HepG2 (cell line): ENCODE results near the gene TPR. TPM values are rescaled to one million over a fixed set of nuclear protein-coding genes. Genes with fewer than 3 reads are reported as not detected.

Experiments used
- HOXA3 ChIP-seq: sonication (generic); formaldehyde crosslinking; IDR thresholded peaks from 2 replicates; pipeline ENCODE4 v1.5.0; 2020; ENCODE audit warnings: missing genetic modification reagents
- KDM1A ChIP-seq: IDR thresholded peaks from 2 replicates; pipeline ENCODE4 v1.6.1; 2016; ENCODE audit warnings: missing compliant biosample characterization
- KLF16 ChIP-seq, 2 experiments: sonication (generic) in 1 of 2; formaldehyde crosslinking in 1 of 2; IDR thresholded peaks; 2 replicates each; pipeline versions ENCODE4 v1.6.1 to v1.8.0; 2016 to 2023; ENCODE audit warnings: missing genetic modification reagents in 2 of 2, missing compliant biosample characterization in 1 of 2
- KLF6 ChIP-seq: IDR thresholded peaks from 2 replicates; pipeline ENCODE4 v1.8.0; 2016; ENCODE audit warnings: missing biosample characterization, missing genetic modification reagents
- KMT2B ChIP-seq: IDR thresholded peaks from 2 replicates; pipeline ENCODE4 v1.6.1; 2016; ENCODE audit warnings: missing genetic modification reagents, missing compliant biosample characterization
- MEIS2 ChIP-seq: sonication (generic); formaldehyde crosslinking; IDR thresholded peaks from 2 replicates; pipeline ENCODE4 v1.9.0; 2021; ENCODE audit warnings: mild to moderate bottlenecking, missing genetic modification reagents
- PAX8 ChIP-seq: sonication (generic); formaldehyde crosslinking; IDR thresholded peaks from 2 replicates; pipeline ENCODE4 v1.8.0; 2022; ENCODE audit warnings: mild to moderate bottlenecking, missing genetic modification reagents, borderline replicate concordance
- TGIF2 ChIP-seq: IDR thresholded peaks from 2 replicates; pipeline ENCODE4 v1.6.1; 2016; ENCODE audit warnings: control low read depth, missing compliant biosample characterization
- ZBTB3 ChIP-seq: sonication (generic); formaldehyde crosslinking; IDR thresholded peaks from 2 replicates; pipeline ENCODE4 v1.4.0; 2020; ENCODE audit warnings: low read depth, mild to moderate bottlenecking, moderate library complexity, missing genetic modification reagents, borderline replicate concordance
- ZNF207 ChIP-seq: fragments of 450-650 bp; IDR thresholded peaks from 2 replicates; pipeline ENCODE4 v1.6.1; 2016; ENCODE audit warnings: antibody characterized with exemption, borderline replicate concordance
- ZNF225 ChIP-seq: sonication (generic); formaldehyde crosslinking; IDR thresholded peaks from 2 replicates; pipeline ENCODE4 v1.4.0; 2020; ENCODE audit warnings: mild to moderate bottlenecking, missing genetic modification reagents
- ZNF432 ChIP-seq: sonication (generic); formaldehyde crosslinking; IDR thresholded peaks from 2 replicates; pipeline ENCODE4 v1.5.0; 2020; ENCODE audit warnings: missing genetic modification reagents, mild to moderate bottlenecking, borderline replicate concordance
- ZNF737 ChIP-seq: sonication (generic); formaldehyde crosslinking; IDR thresholded peaks from 2 replicates; pipeline ENCODE4 v1.5.0; 2020; ENCODE audit warnings: missing genetic modification reagents, mild to moderate bottlenecking, borderline replicate concordance
- ZNF780A ChIP-seq: sonication (generic); formaldehyde crosslinking; IDR thresholded peaks from 2 replicates; pipeline ENCODE4 v1.8.0; 2022; ENCODE audit warnings: mild to moderate bottlenecking, missing genetic modification reagents, moderate library complexity
- polyA plus RNA-seq, 8 experiments: library from polyadenylated mRNA; depleted of rRNA in 3 of 8; stranded (reverse) in 7 of 8; unstranded in 1 of 8; fragments of >200 nt; fragmentation: Illumina TruSeq in 4 of 8; extraction: Trizol in 4 of 8; gene quantifications; 2 replicates each; pipeline versions ENCODE4 v1.2.1 to v1.2.3, GENCODE V29; 2011 to 2016; ENCODE audit warnings: low read depth in 4 of 8, missing spikeins in 1 of 8, mixed read lengths in 1 of 8; ENCODE audit not compliant: insufficient read depth in 1 of 8
- total RNA-seq, 5 experiments: library from RNA; depleted of rRNA; stranded (reverse); fragments of >200 nt; fragmentation: Illumina TruSeq; extraction: Trizol; gene quantifications; 2 replicates each; pipeline ENCODE4 v1.2.3, GENCODE V29; 2016; ENCODE audit warnings: low read depth in 1 of 5
- TF ChIP-seq, protein P1 (sequence below): IDR thresholded peaks from 2 replicates; pipeline ENCODE4 v1.6.1; 2016; ENCODE audit warnings: low read depth
- TF ChIP-seq, protein P2 (sequence below): IDR thresholded peaks from 2 replicates; pipeline ENCODE4 v1.6.1; 2016; ENCODE audit warnings: missing compliant biosample characterization, missing genetic modification reagents, borderline replicate concordance
- TF ChIP-seq, protein P3 (sequence below): sonication (generic); formaldehyde crosslinking; IDR thresholded peaks from 2 replicates; pipeline ENCODE4 v1.5.1; 2020; ENCODE audit warnings: missing genetic modification reagents, mild to moderate bottlenecking, borderline replicate concordance
- TF ChIP-seq, protein P4 (sequence below): sonication (generic); formaldehyde crosslinking; IDR thresholded peaks from 2 replicates; pipeline ENCODE4 v1.8.0; 2022; ENCODE audit warnings: missing genetic modification reagents, low read depth, mild to moderate bottlenecking, borderline replicate concordance
- TF ChIP-seq, protein P5 (sequence below): sonication (generic); formaldehyde crosslinking; IDR thresholded peaks from 2 replicates; pipeline ENCODE4 v1.4.0; 2020; ENCODE audit warnings: mild to moderate bottlenecking, missing genetic modification reagents
- TF ChIP-seq, protein P6 (sequence below): sonication (generic); formaldehyde crosslinking; IDR thresholded peaks from 2 replicates; pipeline ENCODE4 v1.8.0; 2022; ENCODE audit warnings: missing genetic modification reagents, mild to moderate bottlenecking, moderate library complexity, borderline replicate concordance

TPR gene
- total and polyA plus RNA-seq, 2 of the 13 experiments (the other 11 are each of a cell fraction or from before 2014, with no cell fraction given), result 78.9 to 81.7 TPM

DNA sequence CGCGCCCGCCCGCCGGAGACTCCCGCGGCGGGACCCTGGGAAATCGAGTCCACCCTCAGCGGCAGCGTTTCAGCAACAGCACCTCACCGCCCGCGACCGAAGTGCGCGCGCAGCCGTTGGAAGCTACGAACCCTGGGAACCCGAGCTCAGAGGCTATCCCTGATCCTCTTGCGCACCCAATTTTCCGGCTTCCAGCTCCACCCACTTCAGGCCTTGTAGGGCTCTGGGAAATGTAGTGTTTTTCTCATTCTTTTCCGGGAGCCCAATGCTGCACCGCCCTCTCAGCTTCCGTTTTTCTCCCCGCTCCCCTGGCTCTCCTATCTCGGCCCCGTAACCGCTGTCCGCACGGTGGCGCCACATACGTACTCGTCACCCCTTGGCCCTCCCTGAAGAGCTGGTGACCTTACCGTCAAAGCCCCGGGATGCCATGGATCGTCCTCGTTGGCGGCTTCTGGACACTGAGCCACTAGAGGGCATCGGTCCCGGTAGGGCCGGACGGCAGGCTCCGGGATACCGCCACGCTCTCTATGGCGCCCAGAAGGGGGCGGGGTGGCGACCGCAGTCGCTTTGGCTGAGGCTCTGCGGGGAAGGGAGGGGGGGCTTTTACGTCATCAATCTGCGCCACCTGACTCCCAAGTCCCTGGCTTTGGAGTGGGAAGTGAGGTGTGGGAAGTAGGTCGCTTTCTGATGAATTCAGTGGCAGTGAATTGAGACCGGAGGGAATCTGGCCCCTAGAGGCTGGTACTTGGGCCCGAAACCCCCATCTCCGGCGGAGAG, at the start of gene TPR, which contains the start of gene ODR4 (continued):
- TF ChIP-seq TGIF2 (CRISPR knock-in tag), result peak; percentile 55; the same call in 1 of the 2 replicates
- TF ChIP-seq PAX8, result no peak
- TF ChIP-seq, protein P1, sequence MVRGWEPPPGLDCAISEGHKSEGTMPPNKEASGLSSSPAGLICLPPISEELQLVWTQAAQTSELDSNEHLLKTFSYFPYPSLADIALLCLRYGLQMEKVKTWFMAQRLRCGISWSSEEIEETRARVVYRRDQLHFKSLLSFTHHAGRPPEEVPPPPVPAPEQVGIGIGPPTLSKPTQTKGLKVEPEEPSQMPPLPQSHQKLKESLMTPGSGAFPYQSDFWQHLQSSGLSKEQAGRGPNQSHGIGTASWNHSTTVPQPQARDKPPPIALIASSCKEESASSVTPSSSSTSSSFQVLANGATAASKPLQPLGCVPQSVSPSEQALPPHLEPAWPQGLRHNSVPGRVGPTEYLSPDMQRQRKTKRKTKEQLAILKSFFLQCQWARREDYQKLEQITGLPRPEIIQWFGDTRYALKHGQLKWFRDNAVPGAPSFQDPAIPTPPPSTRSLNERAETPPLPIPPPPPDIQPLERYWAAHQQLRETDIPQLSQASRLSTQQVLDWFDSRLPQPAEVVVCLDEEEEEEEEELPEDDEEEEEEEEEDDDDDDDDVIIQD, result 0 out of 2 replicates have a peak, but pooled peaks have one; percentile 42
- TF ChIP-seq, protein P2, sequence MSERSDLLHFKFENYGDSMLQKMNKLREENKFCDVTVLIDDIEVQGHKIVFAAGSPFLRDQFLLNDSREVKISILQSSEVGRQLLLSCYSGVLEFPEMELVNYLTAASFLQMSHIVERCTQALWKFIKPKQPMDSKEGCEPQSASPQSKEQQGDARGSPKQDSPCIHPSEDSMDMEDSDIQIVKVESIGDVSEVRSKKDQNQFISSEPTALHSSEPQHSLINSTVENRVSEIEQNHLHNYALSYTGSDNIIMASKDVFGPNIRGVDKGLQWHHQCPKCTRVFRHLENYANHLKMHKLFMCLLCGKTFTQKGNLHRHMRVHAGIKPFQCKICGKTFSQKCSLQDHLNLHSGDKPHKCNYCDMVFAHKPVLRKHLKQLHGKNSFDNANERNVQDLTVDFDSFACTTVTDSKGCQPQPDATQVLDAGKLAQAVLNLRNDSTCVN (CRISPR knock-in tag), result peak; percentile 34; the same call in 1 of the 2 replicates
- 0 out of 2 replicates have a peak, but pooled peaks have one; percentile 16 for TF ChIP-seq ZNF780A (CRISPR knock-in tag)
- TF ChIP-seq ZNF432 (CRISPR knock-in tag), result no peak
- no peak for TF ChIP-seq ZNF737
- TF ChIP-seq, protein P3, sequence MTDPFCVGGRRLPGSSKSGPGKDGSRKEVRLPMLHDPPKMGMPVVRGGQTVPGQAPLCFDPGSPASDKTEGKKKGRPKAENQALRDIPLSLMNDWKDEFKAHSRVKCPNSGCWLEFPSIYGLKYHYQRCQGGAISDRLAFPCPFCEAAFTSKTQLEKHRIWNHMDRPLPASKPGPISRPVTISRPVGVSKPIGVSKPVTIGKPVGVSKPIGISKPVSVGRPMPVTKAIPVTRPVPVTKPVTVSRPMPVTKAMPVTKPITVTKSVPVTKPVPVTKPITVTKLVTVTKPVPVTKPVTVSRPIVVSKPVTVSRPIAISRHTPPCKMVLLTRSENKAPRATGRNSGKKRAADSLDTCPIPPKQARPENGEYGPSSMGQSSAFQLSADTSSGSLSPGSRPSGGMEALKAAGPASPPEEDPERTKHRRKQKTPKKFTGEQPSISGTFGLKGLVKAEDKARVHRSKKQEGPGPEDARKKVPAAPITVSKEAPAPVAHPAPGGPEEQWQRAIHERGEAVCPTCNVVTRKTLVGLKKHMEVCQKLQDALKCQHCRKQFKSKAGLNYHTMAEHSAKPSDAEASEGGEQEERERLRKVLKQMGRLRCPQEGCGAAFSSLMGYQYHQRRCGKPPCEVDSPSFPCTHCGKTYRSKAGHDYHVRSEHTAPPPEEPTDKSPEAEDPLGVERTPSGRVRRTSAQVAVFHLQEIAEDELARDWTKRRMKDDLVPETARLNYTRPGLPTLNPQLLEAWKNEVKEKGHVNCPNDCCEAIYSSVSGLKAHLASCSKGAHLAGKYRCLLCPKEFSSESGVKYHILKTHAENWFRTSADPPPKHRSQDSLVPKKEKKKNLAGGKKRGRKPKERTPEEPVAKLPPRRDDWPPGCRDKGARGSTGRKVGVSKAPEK (CRISPR knock-in tag), result no peak
- TF ChIP-seq HOXA3 (CRISPR knock-in tag), result peak; percentile 92
- peak; percentile 95 for TF ChIP-seq KMT2B (CRISPR knock-in tag)
- TF ChIP-seq KLF6 (CRISPR knock-in tag), result no peak
- TF ChIP-seq KDM1A, result no peak
- TF ChIP-seq, protein P4, sequence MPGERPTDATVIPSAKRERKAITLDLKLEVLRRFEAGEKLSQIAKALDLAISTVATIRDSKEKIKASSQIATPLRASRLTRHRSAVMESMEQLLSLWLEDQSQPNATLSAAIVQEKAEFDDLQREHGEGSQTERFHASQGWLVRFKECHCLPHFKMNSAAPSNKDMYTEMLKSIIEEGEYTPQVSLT, result no peak
- TF ChIP-seq ZBTB3 (CRISPR knock-in tag), result peak; percentile 67
- TF ChIP-seq, protein P5, sequence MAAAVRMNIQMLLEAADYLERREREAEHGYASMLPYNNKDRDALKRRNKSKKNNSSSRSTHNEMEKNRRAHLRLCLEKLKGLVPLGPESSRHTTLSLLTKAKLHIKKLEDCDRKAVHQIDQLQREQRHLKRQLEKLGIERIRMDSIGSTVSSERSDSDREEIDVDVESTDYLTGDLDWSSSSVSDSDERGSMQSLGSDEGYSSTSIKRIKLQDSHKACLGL (CRISPR knock-in tag), result no peak
- peak; percentile 48; the same call in 1 of the 2 replicates for TF ChIP-seq MEIS2 (CRISPR knock-in tag)
- TF ChIP-seq ZNF207, result no peak
- TF ChIP-seq, protein P6, sequence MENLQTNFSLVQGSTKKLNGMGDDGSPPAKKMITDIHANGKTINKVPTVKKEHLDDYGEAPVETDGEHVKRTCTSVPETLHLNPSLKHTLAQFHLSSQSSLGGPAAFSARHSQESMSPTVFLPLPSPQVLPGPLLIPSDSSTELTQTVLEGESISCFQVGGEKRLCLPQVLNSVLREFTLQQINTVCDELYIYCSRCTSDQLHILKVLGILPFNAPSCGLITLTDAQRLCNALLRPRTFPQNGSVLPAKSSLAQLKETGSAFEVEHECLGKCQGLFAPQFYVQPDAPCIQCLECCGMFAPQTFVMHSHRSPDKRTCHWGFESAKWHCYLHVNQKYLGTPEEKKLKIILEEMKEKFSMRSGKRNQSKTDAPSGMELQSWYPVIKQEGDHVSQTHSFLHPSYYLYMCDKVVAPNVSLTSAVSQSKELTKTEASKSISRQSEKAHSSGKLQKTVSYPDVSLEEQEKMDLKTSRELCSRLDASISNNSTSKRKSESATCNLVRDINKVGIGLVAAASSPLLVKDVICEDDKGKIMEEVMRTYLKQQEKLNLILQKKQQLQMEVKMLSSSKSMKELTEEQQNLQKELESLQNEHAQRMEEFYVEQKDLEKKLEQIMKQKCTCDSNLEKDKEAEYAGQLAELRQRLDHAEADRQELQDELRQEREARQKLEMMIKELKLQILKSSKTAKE (CRISPR knock-in tag), result no peak
- peak in 1 of 2 experiments; percentile 32; a peak in 1 of 4 replicates for TF ChIP-seq KLF16 (CRISPR knock-in tag; IDR thresholded peaks at IDR 0.05)
- no peak for TF ChIP-seq ZNF225 (CRISPR knock-in tag)
